HL-60/S4 (cell line): ENCODE data around the gene SEM1.
"Not testable (repeated sequence)": the region's sequence is repeated elsewhere in the genome, so short reads cannot be mapped to it uniquely, and the experiment has no call there.

Source experiments
- in situ Hi-C: fragments of 300-500 bp; cut with MboI; formaldehyde crosslinking; loops from 2 replicates; pipeline ENCODE4 v1.14.3; 2022; ENCODE audit warnings: low sequenced_read_pairs

The SEM1 gene

DNA sequence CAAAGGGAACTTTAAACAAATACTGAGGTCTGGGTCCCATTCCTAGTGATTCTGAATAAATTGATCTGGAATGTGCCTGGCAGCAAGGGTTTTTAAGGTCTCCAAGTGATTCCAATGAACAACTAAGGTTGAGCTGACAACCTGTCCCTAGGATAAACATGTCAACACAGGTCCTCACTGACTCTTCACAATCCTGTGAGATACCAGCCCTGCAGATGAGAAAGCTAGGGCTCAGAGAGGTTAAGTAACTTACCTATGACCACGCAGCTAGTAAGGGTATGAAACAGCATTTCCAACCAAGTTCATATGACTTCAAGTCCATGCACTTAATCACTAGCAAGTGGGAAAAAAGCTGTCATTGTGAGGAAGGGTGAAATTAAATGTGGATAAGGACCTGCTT is 44.0 kb downstream of the SEM1 start:
- in situ Hi-C loops = no loop called here

- in situ Hi-C loops = no loop called here
Measured at GRCh38 chr7:96664793-96665192, 44.9 kb downstream of the SEM1 start.

DNA sequence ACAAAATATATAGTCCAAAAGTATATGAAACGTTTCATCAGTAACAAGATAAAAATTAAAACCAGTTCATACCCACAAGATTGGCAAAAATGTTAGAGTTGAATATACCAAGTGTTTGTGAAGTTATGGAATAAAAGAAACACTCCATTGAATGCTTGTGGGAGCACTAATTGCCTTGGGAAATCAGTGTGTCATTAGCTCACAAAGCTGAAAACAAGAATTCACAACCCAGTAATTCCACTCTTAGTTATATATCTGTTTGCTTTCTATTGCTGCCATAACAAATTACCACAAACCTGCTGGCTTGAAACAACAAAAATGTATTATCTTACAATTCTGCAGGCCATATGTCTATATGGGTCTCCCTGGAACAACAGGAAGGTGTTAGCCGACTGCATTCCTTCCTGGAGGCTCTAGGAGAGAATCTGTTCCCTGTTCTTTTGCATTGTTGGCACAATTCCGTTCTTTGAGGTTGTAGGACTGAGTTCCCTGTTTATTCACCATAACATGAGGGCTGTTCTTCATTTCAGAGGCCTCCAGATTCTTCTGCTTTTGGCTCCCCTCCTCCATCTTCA is 45.7 kb downstream of the SEM1 start:
- in situ Hi-C loops = no loop called here

DNA sequence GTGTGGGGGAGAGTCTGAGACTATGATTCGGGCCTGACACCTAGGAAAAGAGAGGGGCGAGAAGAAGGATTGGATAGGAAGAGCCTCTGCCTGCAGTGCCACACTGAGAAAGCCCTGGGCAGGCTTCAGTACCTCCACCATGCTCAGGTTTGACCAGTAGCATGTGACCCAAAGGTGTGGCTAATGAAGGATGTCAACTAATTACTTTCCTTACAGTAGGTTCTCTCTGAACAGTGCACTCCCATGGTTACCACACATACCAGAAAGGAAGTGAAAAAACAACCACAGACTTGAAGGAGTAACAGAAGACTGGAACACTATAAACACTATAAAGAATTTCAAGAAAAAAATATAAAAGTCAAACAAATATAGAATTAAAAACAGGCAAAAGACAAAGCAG is 46.2 kb downstream of the SEM1 start:
- in situ Hi-C loops = no loop called here

GRCh38 chr7:96662151-96662550 is 47.5 kb downstream of the SEM1 start:
- in situ Hi-C loops = not testable (repeated sequence)

DNA sequence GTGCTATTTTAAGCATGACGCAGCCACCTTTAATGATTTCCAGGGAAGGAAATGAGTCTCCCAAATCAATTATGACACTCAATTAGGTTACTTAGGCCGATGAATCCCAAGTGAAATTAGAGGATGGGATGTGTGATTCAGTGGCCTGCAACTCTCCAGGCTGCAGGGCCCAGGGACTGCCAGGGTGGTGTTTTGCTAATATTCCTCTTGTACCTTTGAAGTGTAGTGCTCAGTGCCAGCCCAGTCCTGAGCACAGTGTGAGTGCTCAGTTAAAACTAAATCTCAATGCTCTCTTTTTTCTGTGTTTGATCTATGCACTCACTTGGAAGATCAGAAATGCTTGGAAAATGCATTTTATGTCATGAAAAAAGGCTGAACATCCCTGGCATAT is 51.6 kb downstream of the SEM1 start:
- in situ Hi-C loops = no loop called here

DNA sequence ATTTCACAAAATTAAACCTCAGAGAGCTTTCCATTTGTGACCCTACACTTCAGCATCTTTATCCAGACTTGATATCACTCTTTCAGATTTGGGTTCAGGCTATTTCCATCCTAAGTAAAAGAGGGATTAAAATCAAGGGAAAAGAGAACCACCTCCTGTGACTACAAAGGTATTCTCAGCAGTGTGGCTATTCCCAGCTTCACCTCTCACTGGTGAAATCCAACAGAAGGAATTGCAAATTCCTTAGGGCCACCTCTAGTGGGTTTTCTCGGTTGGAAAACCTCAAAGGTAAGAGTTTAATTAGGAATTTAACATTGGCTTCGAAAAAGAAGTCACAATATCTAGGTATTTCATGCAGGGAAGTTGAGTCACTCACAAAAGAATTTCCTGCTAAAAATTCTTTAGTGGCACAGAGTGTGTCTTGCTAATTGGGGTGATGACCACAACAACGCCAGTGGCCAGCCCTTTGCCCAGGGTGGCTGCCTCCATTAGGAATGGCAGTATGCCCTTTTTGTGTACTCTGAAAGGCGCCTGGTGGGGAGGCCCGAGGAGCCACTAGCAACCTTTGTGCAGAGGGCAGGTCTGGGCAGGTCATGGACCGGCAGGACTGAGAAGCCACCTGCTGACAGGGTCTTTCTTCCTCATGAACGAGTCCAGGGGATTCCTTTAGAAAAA is 52.2 kb downstream of the SEM1 start:
- in situ Hi-C loops = no loop called here

DNA sequence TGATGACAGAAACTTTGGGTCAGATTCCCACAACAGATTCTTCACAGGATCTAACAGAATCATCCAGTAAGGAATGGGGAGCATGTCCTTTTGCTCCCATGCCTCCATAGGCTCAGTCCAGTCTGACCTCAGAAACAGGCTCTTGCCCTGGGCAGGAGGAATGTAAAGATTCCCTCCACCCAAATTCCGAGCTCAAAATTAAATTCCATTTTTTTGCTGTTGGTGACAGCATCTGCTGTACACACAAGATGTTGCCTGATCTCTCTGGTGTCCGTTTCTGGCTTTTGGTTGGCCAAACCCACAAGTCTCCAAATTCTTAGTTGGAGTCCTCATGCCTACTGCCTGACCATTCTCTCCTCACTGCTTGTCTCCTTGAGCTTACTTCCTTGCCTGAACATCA is 53.7 kb downstream of the SEM1 start:
- in situ Hi-C loops = no loop called here

DNA sequence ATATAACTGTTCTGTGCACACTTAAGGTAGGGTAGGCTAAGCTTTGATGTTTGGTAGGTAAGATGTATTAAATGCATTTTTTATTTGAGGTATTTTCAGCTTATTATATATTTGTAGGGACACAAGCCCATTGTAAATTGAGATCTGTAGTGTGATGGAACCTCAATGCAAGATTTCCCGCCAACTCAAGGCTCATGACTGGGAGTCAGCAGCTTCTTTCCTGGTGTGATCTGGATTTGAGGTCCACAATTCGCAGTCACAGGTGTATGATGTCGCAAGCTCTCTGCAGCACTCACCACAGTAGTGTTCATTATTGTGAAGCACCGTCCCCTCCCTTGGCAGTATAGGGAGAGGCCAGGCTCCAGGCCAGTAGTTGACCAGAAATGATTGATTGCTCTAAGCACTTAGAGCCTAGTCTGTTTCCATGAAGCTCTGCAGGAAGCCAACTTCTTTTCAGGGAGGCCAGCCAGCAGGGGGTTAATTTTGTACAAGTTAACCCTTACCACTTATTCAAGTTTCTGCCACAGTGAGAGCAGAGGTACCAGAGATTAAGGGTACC is 54.9 kb downstream of the SEM1 start:
- in situ Hi-C loops = no loop called here

DNA sequence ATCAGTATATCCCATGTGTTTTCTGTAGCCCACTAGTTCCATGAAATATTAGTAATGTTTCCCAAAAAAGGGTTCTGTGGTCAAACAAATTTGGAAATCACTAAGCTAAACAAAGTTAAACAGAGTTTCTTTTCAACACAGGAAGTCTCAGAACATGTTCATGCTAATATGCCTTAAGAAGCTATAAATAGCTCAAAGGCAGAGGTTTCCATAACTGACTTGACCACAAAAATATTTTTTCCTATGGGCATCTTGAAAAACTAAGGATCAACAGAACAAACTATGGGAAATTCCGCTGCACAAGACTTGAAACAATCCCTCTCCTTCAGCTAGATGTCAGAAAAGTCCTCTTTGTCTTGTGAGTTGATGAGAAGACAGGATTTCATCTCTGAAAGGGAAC is 59.7 kb downstream of the SEM1 start:
- in situ Hi-C loops = no loop called here

- in situ Hi-C loops = no loop called here
Measured at GRCh38 chr7:96648784-96649183, 60.9 kb downstream of the SEM1 start.

DNA sequence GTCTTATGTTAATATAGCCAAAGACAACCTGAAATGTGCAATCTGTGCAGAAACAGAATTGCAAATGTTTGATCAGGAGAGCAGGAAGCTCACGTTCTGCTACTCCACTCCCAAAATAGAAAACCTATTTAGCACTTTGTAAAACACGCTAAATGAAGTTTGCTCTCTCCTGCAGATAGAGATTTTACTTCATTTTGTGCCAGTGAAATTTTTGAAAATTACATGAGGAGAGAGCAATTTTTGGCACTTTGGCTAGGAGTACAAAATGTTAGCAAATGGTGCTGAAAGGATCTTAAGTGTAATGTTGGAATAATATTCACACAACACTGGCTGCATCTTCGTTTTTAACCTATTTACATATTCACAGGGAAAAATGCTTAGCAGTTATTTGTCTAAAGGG is 61.9 kb downstream of the SEM1 start:
- in situ Hi-C loops = no loop called here

GRCh38 chr7:96645084-96645483 is 64.6 kb downstream of the SEM1 start:
- in situ Hi-C loops = no loop called here

GRCh38 chr7:96643436-96643835 is 66.2 kb downstream of the SEM1 start:
- in situ Hi-C loops = not testable (repeated sequence)

GRCh38 chr7:96640054-96640453 is 69.6 kb downstream of the SEM1 start:
- in situ Hi-C loops = no loop called here
